ENCODE data around the gene SORBS1. TPM values are rescaled to one million over a fixed set of nuclear protein-coding genes. Genes with fewer than 3 reads are reported as not detected.

SORBS1 gene
- total and polyA plus RNA-seq, 2 of the 13 experiments (the other 11 are each of a cell fraction or from before 2014, with no cell fraction given), result 16.8 to 39.8 TPM

DNA sequence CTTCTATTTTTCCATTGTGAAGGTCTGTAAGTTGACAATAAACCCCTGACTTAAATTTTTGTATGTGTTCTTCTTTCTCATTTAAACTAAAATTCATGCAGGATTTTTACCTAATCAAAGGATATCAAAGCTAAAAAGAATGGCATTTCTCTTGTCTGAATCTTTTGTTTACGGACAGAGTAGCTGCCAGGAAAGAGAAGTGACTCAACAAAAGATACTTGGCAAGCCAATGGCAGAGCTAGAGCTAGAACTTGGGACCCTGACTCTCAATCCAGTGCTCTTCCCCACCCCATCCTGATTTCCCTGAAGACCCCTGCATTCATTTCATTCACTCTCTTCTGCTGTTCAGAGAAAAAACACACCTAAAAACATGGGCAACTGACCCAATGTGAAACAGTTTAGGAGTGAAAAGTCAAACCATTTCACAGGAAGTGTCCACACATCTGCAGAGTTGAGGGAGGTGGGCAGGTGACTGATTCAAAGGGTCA is 230.2 kb downstream of the SORBS1 start:
- ATAC-seq, result no peak
- no peaks in the 10 kb centered on the region for H3K79me2 ChIP-seq (ENCODE audit: insufficient read depth, low read length)
- H3K9me3 ChIP-seq (ENCODE audit: low read length), result no peaks in the 10 kb centered on the region
- no TSS peak for BruUV-seq (replicated peaks)
- TF ChIP-seq ZZZ3 (CRISPR knock-in tag; IDR thresholded peaks at IDR 0.05; ENCODE audit: borderline replicate concordance), result no peak
- TF ChIP-seq, protein P1, sequence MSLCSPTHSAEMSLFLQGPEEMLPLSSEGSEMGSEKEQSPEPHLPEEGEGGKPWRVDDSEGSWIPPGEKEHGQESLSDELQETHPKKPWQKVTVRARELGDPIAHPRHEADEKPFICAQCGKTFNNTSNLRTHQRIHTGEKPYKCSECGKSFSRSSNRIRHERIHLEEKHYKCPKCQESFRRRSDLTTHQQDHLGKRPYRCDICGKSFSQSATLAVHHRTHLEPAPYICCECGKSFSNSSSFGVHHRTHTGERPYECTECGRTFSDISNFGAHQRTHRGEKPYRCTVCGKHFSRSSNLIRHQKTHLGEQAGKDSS (CRISPR knock-in tag; IDR thresholded peaks at IDR 0.05; ENCODE audit: borderline replicate concordance, low read depth), result peak; percentile 99
- no peak overlapping the region for H3K9ac ChIP-seq (ENCODE audit: insufficient read depth, low read depth, low read length)
- no peak overlapping the region for H3K27ac ChIP-seq (ENCODE audit: extremely low read length, insufficient read depth, low read length)
- H3K36me3 ChIP-seq (replicated peaks in 1 of 2; ENCODE audit: control insufficient read depth in 1 of 2, insufficient read depth in 2 of 2, low read length in 2 of 2), result peaks cover 3 to 30% of the 10 kb centered on the region in 2 experiments
- no peak overlapping the region for H2AFZ ChIP-seq (ENCODE audit: low read length)
- FAIRE-seq, result no peak
- ChIA-PET CTCF (ENCODE audit: low intra/inter-chr PET ratio, low total read pairs) (no interaction called here), POLR2A (no interaction called here)
- intact Hi-C loops (cut with micrococcal nuclease; ENCODE audit: unreplicated experiment), result loop anchor here (5.0 kb wide), 1 partner anchor 44 kb away; no protein-coding TSS in a partner anchor
- H3K4me3 ChIP-seq (replicated peaks in 1 of 3; ENCODE audit: insufficient read depth in 1 of 3, low read depth in 2 of 3, low read length in 3 of 3), result no peak overlapping the region
- in situ Hi-C loops (cut with HindIII; ENCODE audit: extremely low pct_ligation_motif_present, low pct_unique_long_range_greater_than_20kb), result no loop called here
- no peak overlapping the region for H3K4me2 ChIP-seq (ENCODE audit: low read depth, low read length)
- no peak for DNase-seq (ENCODE audit: low spot score)
- H3K27me3 ChIP-seq (ENCODE audit: control insufficient read depth in 1 of 2, insufficient read depth in 2 of 2, low read length in 2 of 2), result no peaks in the 10 kb centered on the region
- no peaks in the 10 kb centered on the region for H4K20me1 ChIP-seq (ENCODE audit: insufficient read depth, low read length)
- WGBS (ENCODE audit: low lambda C conversion rate), result 85% methylated on average over 1 of the region's 1 CpG
- peaks cover 44% of the 10 kb centered on the region for H3K4me1 ChIP-seq (ENCODE audit: insufficient read depth, low read length)

DNA sequence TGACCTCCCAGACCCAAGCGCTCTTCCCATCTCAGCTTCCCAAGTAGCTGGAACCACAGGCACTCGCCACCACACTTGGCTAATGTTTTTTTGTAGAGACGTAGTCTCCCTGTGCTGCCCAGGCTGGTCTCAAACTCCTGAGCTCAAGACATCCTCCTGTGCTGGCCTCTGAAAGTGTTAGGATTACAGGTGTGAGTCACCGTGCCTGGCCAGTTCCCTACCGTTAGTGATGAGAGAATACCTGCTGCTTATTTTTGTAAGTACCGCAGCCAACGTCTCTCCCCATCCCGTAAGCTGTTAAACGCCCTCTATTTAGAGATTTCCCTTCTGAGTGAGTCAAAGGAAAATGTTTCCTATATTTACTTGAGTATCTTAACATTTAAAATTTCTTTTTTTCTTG is 231.9 kb downstream of the SORBS1 start:
- H2AFZ ChIP-seq (ENCODE audit: low read length), result no peak overlapping the region
- no peaks in the 10 kb centered on the region for H3K79me2 ChIP-seq (ENCODE audit: insufficient read depth, low read length)
- FAIRE-seq (no peak), ATAC-seq (no peak), DNase-seq (ENCODE audit: low spot score) (no peak)
- H3K4me3 ChIP-seq (replicated peaks in 1 of 3; ENCODE audit: insufficient read depth in 1 of 3, low read depth in 2 of 3, low read length in 3 of 3), result no peak overlapping the region
- no peaks in the 10 kb centered on the region for H3K9me3 ChIP-seq (ENCODE audit: low read length)
- peaks cover 3 to 27% of the 10 kb centered on the region in 2 experiments for H3K36me3 ChIP-seq (replicated peaks in 1 of 2; ENCODE audit: control insufficient read depth in 1 of 2, insufficient read depth in 2 of 2, low read length in 2 of 2)
- ChIA-PET CTCF (ENCODE audit: low intra/inter-chr PET ratio, low total read pairs) (no interaction called here), POLR2A (no interaction called here)
- no peak overlapping the region for H3K4me2 ChIP-seq (ENCODE audit: low read depth, low read length)
- H3K9ac ChIP-seq (ENCODE audit: insufficient read depth, low read depth, low read length), result no peak overlapping the region
- intact Hi-C loops (cut with micrococcal nuclease; ENCODE audit: unreplicated experiment), result no loop called here
- 91% methylated on average over 9 of the region's 9 CpGs for WGBS (ENCODE audit: low lambda C conversion rate)
- no peak overlapping the region for H3K27ac ChIP-seq (ENCODE audit: extremely low read length, insufficient read depth, low read length)
- in situ Hi-C loops (cut with HindIII; ENCODE audit: extremely low pct_ligation_motif_present, low pct_unique_long_range_greater_than_20kb), result no loop called here
- no peaks in the 10 kb centered on the region for H4K20me1 ChIP-seq (ENCODE audit: insufficient read depth, low read length)
- H3K27me3 ChIP-seq (ENCODE audit: control insufficient read depth in 1 of 2, insufficient read depth in 2 of 2, low read length in 2 of 2), result no peaks in the 10 kb centered on the region
- H3K4me1 ChIP-seq (ENCODE audit: insufficient read depth, low read length), result peaks cover 31% of the 10 kb centered on the region
- no TSS peak for BruUV-seq (replicated peaks)
- TF ChIP-seq, protein P2, sequence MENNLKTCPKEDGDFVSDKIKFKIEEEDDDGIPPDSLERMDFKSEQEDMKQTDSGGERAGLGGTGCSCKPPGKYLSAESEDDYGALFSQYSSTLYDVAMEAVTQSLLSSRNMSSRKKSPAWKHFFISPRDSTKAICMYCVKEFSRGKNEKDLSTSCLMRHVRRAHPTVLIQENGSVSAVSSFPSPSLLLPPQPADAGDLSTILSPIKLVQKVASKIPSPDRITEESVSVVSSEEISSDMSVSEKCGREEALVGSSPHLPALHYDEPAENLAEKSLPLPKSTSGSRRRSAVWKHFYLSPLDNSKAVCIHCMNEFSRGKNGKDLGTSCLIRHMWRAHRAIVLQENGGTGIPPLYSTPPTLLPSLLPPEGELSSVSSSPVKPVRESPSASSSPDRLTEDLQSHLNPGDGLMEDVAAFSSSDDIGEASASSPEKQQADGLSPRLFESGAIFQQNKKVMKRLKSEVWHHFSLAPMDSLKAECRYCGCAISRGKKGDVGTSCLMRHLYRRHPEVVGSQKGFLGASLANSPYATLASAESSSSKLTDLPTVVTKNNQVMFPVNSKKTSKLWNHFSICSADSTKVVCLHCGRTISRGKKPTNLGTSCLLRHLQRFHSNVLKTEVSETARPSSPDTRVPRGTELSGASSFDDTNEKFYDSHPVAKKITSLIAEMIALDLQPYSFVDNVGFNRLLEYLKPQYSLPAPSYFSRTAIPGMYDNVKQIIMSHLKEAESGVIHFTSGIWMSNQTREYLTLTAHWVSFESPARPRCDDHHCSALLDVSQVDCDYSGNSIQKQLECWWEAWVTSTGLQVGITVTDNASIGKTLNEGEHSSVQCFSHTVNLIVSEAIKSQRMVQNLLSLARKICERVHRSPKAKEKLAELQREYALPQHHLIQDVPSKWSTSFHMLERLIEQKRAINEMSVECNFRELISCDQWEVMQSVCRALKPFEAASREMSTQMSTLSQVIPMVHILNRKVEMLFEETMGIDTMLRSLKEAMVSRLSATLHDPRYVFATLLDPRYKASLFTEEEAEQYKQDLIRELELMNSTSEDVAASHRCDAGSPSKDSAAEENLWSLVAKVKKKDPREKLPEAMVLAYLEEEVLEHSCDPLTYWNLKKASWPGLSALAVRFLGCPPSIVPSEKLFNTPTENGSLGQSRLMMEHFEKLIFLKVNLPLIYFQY (CRISPR knock-in tag; IDR thresholded peaks at IDR 0.05; ENCODE audit: borderline replicate concordance), result no peak
- TF ChIP-seq EED (CRISPR knock-in tag; IDR thresholded peaks at IDR 0.05) (no peak), SRY (CRISPR knock-in tag; IDR thresholded peaks at IDR 0.05) (no peak), ZBTB20 (CRISPR knock-in tag; IDR thresholded peaks at IDR 0.05; ENCODE audit: borderline replicate concordance, low read depth) (no peak), ZKSCAN5 (CRISPR knock-in tag; IDR thresholded peaks at IDR 0.05) (no peak), ZNF317 (CRISPR knock-in tag; IDR thresholded peaks at IDR 0.05) (no peak), ERF (CRISPR knock-in tag; IDR thresholded peaks at IDR 0.05) (no peak), ZNF703 (CRISPR knock-in tag; IDR thresholded peaks at IDR 0.05; ENCODE audit: borderline replicate concordance) (no peak)
